HepG2 (cell line): ENCODE measurements around the gene DTD2. TPM values are rescaled to one million over a fixed set of nuclear protein-coding genes. Genes with fewer than 3 reads are reported as not detected.

Experiments used
- BATF2 ChIP-seq: sonication (generic); formaldehyde crosslinking; IDR thresholded peaks from 2 replicates; pipeline ENCODE4 v1.8.0; 2022; ENCODE audit warnings: mild to moderate bottlenecking, missing genetic modification reagents, moderate library complexity
- BRD4 ChIP-seq: sonication (generic); formaldehyde crosslinking; IDR thresholded peaks from 2 replicates; pipeline ENCODE4 v1.4.0; 2020; ENCODE audit warnings: missing genetic modification reagents
- ELF1 ChIP-seq: sonication (generic); formaldehyde crosslinking; IDR thresholded peaks from 2 replicates; pipeline ENCODE4 v1.4.0; 2020; ENCODE audit warnings: missing genetic modification reagents
- GATAD1 ChIP-seq: IDR thresholded peaks from 2 replicates; pipeline ENCODE4 v1.6.1; 2016; ENCODE audit warnings: missing genetic modification reagents, missing compliant biosample characterization
- GFI1 ChIP-seq: sonication (generic); formaldehyde crosslinking; IDR thresholded peaks from 2 replicates; pipeline ENCODE4 v1.5.0; 2020; ENCODE audit warnings: missing genetic modification reagents, mild to moderate bottlenecking, borderline replicate concordance
- GRHL1 ChIP-seq: sonication (generic); formaldehyde crosslinking; conservative IDR thresholded peaks from 2 replicates; pipeline ENCODE4 v1.8.0; 2022; ENCODE audit warnings: missing genetic modification reagents
- HDAC2 ChIP-seq: sonication (generic); formaldehyde crosslinking; IDR thresholded peaks from 2 replicates; pipeline ENCODE4 v1.4.0; 2020; ENCODE audit warnings: missing genetic modification reagents
- HOMEZ ChIP-seq: IDR thresholded peaks from 2 replicates; pipeline ENCODE4 v1.6.1; 2016; ENCODE audit warnings: low read depth
- KAT2B ChIP-seq: fragments of 150-350 bp; IDR thresholded peaks from 2 replicates; pipeline ENCODE4 v1.6.1; 2014; ENCODE audit warnings: low read depth, low read length, borderline replicate concordance
- MAZ ChIP-seq, 2 experiments: sonication (generic) in 1 of 2; formaldehyde crosslinking in 1 of 2; IDR thresholded peaks; 2 replicates each; pipeline versions ENCODE4 v1.5.0 to v1.6.1; 2012 to 2020; ENCODE audit warnings: low read depth in 2 of 2, mild to moderate bottlenecking in 2 of 2, borderline replicate concordance in 1 of 2, improper control_type of control experiment in 1 of 2, low read length in 1 of 2, missing genetic modification reagents in 1 of 2, moderate library complexity in 1 of 2
- MED13 ChIP-seq: sonication (generic); formaldehyde crosslinking; IDR thresholded peaks from 2 replicates; pipeline ENCODE4 v1.5.0; 2020; ENCODE audit warnings: missing genetic modification reagents
- MIER2 ChIP-seq: IDR thresholded peaks from 2 replicates; pipeline ENCODE4 v1.6.1; 2016; ENCODE audit warnings: missing biosample characterization, missing genetic modification reagents
- ZMYM3 ChIP-seq: sonication (generic); formaldehyde crosslinking; IDR thresholded peaks from 2 replicates; pipeline ENCODE4 v1.5.1; 2020; ENCODE audit warnings: mild to moderate bottlenecking, missing genetic modification reagents
- ZNF263 ChIP-seq: sonication (generic); formaldehyde crosslinking; IDR thresholded peaks from 2 replicates; pipeline ENCODE4 v1.4.0; 2020; ENCODE audit warnings: missing genetic modification reagents
- ZNF264 ChIP-seq: sonication (generic); formaldehyde crosslinking; IDR thresholded peaks from 2 replicates; pipeline ENCODE4 v1.4.0; 2020; ENCODE audit warnings: missing genetic modification reagents
- ZNF280D ChIP-seq: sonication (generic); formaldehyde crosslinking; IDR thresholded peaks from 2 replicates; pipeline ENCODE4 v1.5.1; 2020; ENCODE audit warnings: mild to moderate bottlenecking, missing genetic modification reagents
- ZNF282 ChIP-seq: fragments of 450-650 bp; IDR thresholded peaks from 2 replicates; pipeline ENCODE4 v1.6.1; 2018; ENCODE audit not compliant: partially characterized antibody
- ZNF30 ChIP-seq: sonication (generic); formaldehyde crosslinking; IDR thresholded peaks from 2 replicates; pipeline ENCODE4 v1.5.0; 2020; ENCODE audit warnings: mild to moderate bottlenecking, missing genetic modification reagents
- ZNF414 ChIP-seq: sonication (generic); formaldehyde crosslinking; IDR thresholded peaks from 2 replicates; pipeline ENCODE4 v1.5.0; 2020; ENCODE audit warnings: missing genetic modification reagents
- ZNF747 ChIP-seq: sonication (generic); formaldehyde crosslinking; IDR thresholded peaks from 2 replicates; pipeline ENCODE4 v1.8.1; 2023; ENCODE audit warnings: missing genetic modification reagents, mild to moderate bottlenecking, borderline replicate concordance
- ZNF781 ChIP-seq: sonication (generic); formaldehyde crosslinking; IDR thresholded peaks from 2 replicates; pipeline ENCODE4 v1.5.1; 2020; ENCODE audit warnings: borderline replicate concordance, mild to moderate bottlenecking, missing genetic modification reagents; ENCODE audit errors: not compliant biosample characterization
- polyA plus RNA-seq, 8 experiments: library from polyadenylated mRNA; depleted of rRNA in 3 of 8; stranded (reverse) in 7 of 8; unstranded in 1 of 8; fragments of >200 nt; fragmentation: Illumina TruSeq in 4 of 8; extraction: Trizol in 4 of 8; gene quantifications; 2 replicates each; pipeline versions ENCODE4 v1.2.1 to v1.2.3, GENCODE V29; 2011 to 2016; ENCODE audit warnings: low read depth in 4 of 8, missing spikeins in 1 of 8, mixed read lengths in 1 of 8; ENCODE audit not compliant: insufficient read depth in 1 of 8
- total RNA-seq, 5 experiments: library from RNA; depleted of rRNA; stranded (reverse); fragments of >200 nt; fragmentation: Illumina TruSeq; extraction: Trizol; gene quantifications; 2 replicates each; pipeline ENCODE4 v1.2.3, GENCODE V29; 2016; ENCODE audit warnings: low read depth in 1 of 5

Gene DTD2
- total and polyA plus RNA-seq, 2 of the 13 experiments (the other 11 are each of a cell fraction or from before 2014, with no cell fraction given) = 22.3 to 49.8 TPM

- TF ChIP-seq HOMEZ (CRISPR knock-in tag) (peak; percentile 98), ZNF263 (CRISPR knock-in tag) (peak; percentile 84; the same call in 1 of the 2 replicates), BATF2 (CRISPR knock-in tag) (0 out of 2 replicates have a peak, but pooled peaks have one; percentile 97), ZNF282 (no peak), BRD4 (CRISPR knock-in tag) (peak; percentile 100), ZMYM3 (peak; percentile 98), ZNF264 (CRISPR knock-in tag) (peak; percentile 99), GATAD1 (CRISPR knock-in tag) (peak; percentile 89; the same call in 1 of the 2 replicates), ZNF414 (CRISPR knock-in tag) (peak; percentile 99; the same call in 1 of the 2 replicates), ZNF280D (CRISPR knock-in tag) (peak; percentile 100), ZNF30 (CRISPR knock-in tag) (peak; percentile 88; the same call in 1 of the 2 replicates), ELF1 (CRISPR knock-in tag) (peak; percentile 83), MED13 (CRISPR knock-in tag) (peak; percentile 95), KAT2B (no peak), ZNF747 (CRISPR knock-in tag) (peak; percentile 99), ZNF781 (CRISPR knock-in tag) (peak; percentile 100), MAZ (IDR thresholded peaks at IDR 0.05; ENCODE audit: borderline replicate concordance, low read depth, low read length) (peak; percentile 98), MAZ (CRISPR knock-in tag; IDR thresholded peaks at IDR 0.05; ENCODE audit: low read depth) (peak; percentile 100), GRHL1 (no peak), MIER2 (CRISPR knock-in tag) (peak; percentile 86; the same call in 1 of the 2 replicates), HDAC2 (CRISPR knock-in tag) (peak; percentile 94), GFI1 (CRISPR knock-in tag) (peak; percentile 96)
Measured at GRCh38 chr14:31456841-31457664, at the start of gene DTD2 (continued).
